Measurements from ENCODE around the gene HARS1.
"Not testable (repeated sequence)": the region's sequence is repeated elsewhere in the genome, so short reads cannot be mapped to it uniquely, and the experiment has no call there.

Gene HARS1

DNA sequence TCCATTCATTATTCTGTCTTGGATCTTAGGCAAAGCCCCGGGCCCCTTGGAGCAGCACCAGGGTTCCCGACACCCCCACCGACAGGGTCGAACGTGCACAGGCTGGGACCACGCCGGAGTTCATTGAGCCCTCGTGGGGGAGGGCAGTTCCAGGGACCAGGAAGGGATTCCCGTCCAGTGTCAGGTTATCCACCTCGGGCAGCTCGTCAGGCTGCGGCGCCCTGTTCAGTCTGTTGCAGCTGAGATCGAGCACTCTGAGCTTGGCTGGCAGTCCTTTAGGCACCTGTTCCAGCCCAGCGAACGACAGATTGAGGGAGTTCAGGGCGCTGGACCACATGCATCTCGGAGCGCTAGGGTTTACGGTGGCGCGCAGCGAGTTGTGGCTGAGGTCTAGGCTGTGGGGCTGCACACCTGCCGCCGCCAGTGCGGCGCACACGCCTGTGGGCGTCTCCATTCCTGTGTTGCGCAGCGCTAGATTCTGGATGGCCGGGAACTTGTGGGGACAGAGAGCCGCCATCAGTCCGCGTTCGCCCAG, 59.3 kb downstream of the HARS1 start:
- DNase-seq = no peak
- Histone ChIP-seq H3K4me3 (ENCODE audit: low read depth, low read length) (peak overlapping the region; percentile 53), H3K27me3 (replicated peaks) (no peaks in the 10 kb centered on the region), H3K27ac (no peak overlapping the region), H3K36me3 (replicated peaks) (no peaks in the 10 kb centered on the region)
- in situ Hi-C loops (cut with HindIII; ENCODE audit: low pct_ligation_motif_present, low sequenced_read_pairs) = no loop called here
- TF ChIP-seq, protein P1, sequence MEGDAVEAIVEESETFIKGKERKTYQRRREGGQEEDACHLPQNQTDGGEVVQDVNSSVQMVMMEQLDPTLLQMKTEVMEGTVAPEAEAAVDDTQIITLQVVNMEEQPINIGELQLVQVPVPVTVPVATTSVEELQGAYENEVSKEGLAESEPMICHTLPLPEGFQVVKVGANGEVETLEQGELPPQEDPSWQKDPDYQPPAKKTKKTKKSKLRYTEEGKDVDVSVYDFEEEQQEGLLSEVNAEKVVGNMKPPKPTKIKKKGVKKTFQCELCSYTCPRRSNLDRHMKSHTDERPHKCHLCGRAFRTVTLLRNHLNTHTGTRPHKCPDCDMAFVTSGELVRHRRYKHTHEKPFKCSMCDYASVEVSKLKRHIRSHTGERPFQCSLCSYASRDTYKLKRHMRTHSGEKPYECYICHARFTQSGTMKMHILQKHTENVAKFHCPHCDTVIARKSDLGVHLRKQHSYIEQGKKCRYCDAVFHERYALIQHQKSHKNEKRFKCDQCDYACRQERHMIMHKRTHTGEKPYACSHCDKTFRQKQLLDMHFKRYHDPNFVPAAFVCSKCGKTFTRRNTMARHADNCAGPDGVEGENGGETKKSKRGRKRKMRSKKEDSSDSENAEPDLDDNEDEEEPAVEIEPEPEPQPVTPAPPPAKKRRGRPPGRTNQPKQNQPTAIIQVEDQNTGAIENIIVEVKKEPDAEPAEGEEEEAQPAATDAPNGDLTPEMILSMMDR (IDR thresholded peaks at IDR 0.05; ENCODE audit: low read depth, low read length, missing control alignments) = no peak

DNA sequence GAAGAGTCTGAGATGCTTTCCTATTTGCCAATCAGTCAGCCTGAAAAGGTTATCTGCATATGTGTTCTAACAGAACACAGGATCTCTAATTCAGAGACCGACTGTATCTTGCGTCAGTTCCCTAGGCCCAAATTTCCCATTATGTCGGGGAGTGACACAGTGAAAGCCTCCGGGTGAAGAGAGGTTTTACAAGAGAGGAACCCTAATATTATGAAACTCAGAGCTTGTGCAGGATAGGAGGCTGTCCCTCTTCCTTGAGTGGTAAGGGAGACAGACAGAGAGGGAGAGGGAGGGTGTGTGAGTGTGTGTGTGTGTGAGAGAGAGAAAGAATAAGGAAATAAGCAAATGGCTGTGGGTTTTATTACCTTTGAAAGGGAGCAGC, 60.1 kb downstream of the HARS1 start:
- in situ Hi-C loops (cut with HindIII; ENCODE audit: low pct_ligation_motif_present, low sequenced_read_pairs) = no loop called here
- H3K4me3 ChIP-seq (ENCODE audit: low read depth, low read length) = no peak overlapping the region
- no peaks in the 10 kb centered on the region for H3K36me3 ChIP-seq (replicated peaks)
- H3K27me3 ChIP-seq (replicated peaks) = no peaks in the 10 kb centered on the region
- no peak for DNase-seq
- TF ChIP-seq, protein P1 (IDR thresholded peaks at IDR 0.05; ENCODE audit: low read depth, low read length, missing control alignments) = no peak
- no peak overlapping the region for H3K27ac ChIP-seq

DNA sequence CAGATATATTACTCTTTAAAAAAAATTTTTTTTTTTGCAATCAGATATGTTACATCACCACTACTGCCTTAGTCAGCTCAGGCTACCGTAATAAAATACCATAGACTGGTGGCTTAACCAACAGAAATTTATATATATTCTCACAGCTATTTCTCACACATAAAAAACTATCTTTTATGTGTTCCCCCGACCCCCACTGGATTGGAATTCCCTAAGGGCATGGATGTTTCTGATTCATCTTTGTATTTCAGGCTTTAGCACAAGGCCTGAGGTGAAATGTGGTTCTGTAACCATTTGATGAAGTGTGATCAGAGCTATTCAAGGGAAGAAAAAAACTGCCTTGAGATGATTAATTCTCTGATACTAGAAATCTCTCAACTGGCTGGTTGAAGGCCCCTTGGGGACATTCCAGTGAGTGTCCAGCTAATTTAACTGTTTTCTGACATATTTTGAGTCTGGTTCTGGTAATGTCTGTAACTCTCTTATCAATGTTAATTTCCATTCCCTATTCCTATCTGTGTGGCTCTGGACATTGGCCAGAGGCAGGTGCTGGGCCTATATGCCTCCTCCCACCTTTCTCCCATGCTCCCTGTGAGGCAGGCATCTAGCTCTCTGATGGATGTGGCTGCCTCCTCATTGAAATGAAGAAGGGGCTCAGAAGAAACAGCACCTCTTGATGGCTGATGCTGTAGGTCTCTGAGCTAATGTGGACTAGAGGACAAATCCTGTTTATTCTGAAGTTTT, 60.7 kb downstream of the HARS1 start:
- TF ChIP-seq, protein P1 (IDR thresholded peaks at IDR 0.05; ENCODE audit: low read depth, low read length, missing control alignments) = no peak
- Histone ChIP-seq H3K27ac (no peak overlapping the region), H3K27me3 (replicated peaks) (no peaks in the 10 kb centered on the region), H3K4me3 (ENCODE audit: low read depth, low read length) (no peak overlapping the region), H3K36me3 (replicated peaks) (no peaks in the 10 kb centered on the region)
- in situ Hi-C loops (cut with HindIII; ENCODE audit: low pct_ligation_motif_present, low sequenced_read_pairs) = no loop called here
- peak; percentile 21 for DNase-seq

DNA sequence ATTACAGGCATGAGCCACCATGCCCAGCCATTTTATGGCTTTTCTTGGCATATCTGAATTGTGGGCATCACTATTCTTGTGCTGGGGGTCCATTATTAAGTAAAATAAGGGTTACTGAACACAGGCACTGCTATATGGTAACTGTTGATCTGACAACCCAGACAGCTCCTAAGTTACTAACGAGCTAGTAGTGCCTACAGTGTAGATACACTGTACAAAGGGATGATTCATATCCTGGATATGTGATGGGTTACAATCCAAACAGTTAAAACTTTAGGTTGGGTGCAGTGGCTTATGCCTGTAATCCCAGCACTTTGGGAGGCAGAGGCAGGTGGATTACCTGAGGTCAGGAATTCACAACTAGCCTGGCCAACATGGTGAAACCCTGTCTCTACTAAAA, 62.5 kb downstream of the HARS1 start:
- in situ Hi-C loops (cut with HindIII; ENCODE audit: low pct_ligation_motif_present, low sequenced_read_pairs) = no loop called here
- H3K27me3 ChIP-seq (replicated peaks) = no peaks in the 10 kb centered on the region
- DNase-seq = peak; percentile 9
- no peak overlapping the region for H3K4me3 ChIP-seq (ENCODE audit: low read depth, low read length)
- H3K27ac ChIP-seq = no peak overlapping the region
- H3K36me3 ChIP-seq (replicated peaks) = no peaks in the 10 kb centered on the region
- TF ChIP-seq, protein P1 (IDR thresholded peaks at IDR 0.05; ENCODE audit: low read depth, low read length, missing control alignments) = no peak

GRCh38 chr5:140627972-140628371, 63.2 kb downstream of the HARS1 start:
- H3K27ac ChIP-seq = no peak overlapping the region
- H3K36me3 ChIP-seq (replicated peaks) = no peaks in the 10 kb centered on the region
- DNase-seq = no peak
- no peak overlapping the region for H3K4me3 ChIP-seq (ENCODE audit: low read depth, low read length)
- in situ Hi-C loops (cut with HindIII; ENCODE audit: low pct_ligation_motif_present, low sequenced_read_pairs) = no loop called here
- TF ChIP-seq, protein P1 (IDR thresholded peaks at IDR 0.05; ENCODE audit: low read depth, low read length, missing control alignments) = no peak
- no peaks in the 10 kb centered on the region for H3K27me3 ChIP-seq (replicated peaks)

DNA sequence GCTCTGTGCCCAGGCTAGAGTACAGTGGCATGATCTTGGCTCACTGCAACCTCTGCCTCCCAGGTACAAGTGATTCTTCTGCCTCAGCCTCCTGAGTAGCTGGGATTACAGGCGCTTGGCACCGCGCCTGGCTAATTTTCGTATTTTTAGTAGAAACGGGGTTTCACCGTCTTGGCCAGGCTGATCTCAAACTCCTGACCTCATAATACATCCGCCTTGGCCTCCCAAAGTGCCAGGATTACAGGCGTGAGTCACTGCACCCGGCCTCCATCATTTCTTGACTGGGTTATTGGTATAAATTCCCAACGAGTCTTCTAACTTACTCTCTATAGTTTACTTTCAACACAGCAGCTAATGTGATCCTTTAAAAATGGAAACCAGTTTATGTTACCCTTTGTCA, 66.3 kb downstream of the HARS1 start:
- H3K27me3 ChIP-seq (replicated peaks); H3K36me3 ChIP-seq (replicated peaks); H3K27ac ChIP-seq; H3K4me3 ChIP-seq (ENCODE audit: low read depth, low read length); DNase-seq; in situ Hi-C loops (cut with HindIII; ENCODE audit: low pct_ligation_motif_present, low sequenced_read_pairs): not testable (repeated sequence)

Measured in brain microvascular endothelial cell (primary cell).